ENCODE measurements around the gene DLG2. TPM values are rescaled to one million over a fixed set of nuclear protein-coding genes. Genes with fewer than 3 reads are reported as not detected.

Gene DLG2
- total RNA-seq, 4 donors from 2014 or later, result 6.5 to 14.6 (median 7.2) TPM

- Histone ChIP-seq H3K4me3 (no peak overlapping the region), H3K4me1 (peaks cover 0 to 31% (median 5%) of the 10 kb centered on the region in 4 donors), H3K27me3 (no peaks in the 10 kb centered on the region), H3K9me3 (peaks cover 0 to 6% (median 0%) of the 10 kb centered on the region in 4 donors), H3K36me3 (no peaks in the 10 kb centered on the region), H3K27ac (no peak overlapping the region)
- WGBS, 2 donors, result 65 to 68% methylated on average over 4 of the region's 4 CpGs
- TF ChIP-seq CTCF (IDR thresholded peaks at IDR 0.05), result no peak
- TF ChIP-seq POLR2A (IDR thresholded peaks at IDR 0.05), result no peak
- TF ChIP-seq EP300 (IDR thresholded peaks at IDR 0.05), result no peak
- no peak for DNase-seq (ENCODE audit: low spot score in 2 of 2)
These were observed 703.7 kb downstream of the DLG2 start for GRCh38 chr11:84923489-84923888.

- peak overlapping the region in 1 of 4 donors; percentile 3 for H3K4me3 ChIP-seq
- H3K27ac ChIP-seq, result no peak overlapping the region
- H3K9me3 ChIP-seq, result peaks cover 0 to 6% (median 0%) of the 10 kb centered on the region in 4 donors
- WGBS, 2 donors, result 10 to 11% methylated on average over 13 of the region's 13 CpGs
- peaks cover 0 to 31% (median 5%) of the 10 kb centered on the region in 4 donors for H3K4me1 ChIP-seq
- no peaks in the 10 kb centered on the region for H3K27me3 ChIP-seq
- TF ChIP-seq POLR2A (IDR thresholded peaks at IDR 0.05) (no peak), CTCF (IDR thresholded peaks at IDR 0.05) (no peak), EP300 (IDR thresholded peaks at IDR 0.05) (no peak)
- no peaks in the 10 kb centered on the region for H3K36me3 ChIP-seq
- no peak for DNase-seq (ENCODE audit: low spot score in 2 of 2)
These were observed 704.3 kb downstream of the DLG2 start for GRCh38 chr11:84922836-84923235.

DNA sequence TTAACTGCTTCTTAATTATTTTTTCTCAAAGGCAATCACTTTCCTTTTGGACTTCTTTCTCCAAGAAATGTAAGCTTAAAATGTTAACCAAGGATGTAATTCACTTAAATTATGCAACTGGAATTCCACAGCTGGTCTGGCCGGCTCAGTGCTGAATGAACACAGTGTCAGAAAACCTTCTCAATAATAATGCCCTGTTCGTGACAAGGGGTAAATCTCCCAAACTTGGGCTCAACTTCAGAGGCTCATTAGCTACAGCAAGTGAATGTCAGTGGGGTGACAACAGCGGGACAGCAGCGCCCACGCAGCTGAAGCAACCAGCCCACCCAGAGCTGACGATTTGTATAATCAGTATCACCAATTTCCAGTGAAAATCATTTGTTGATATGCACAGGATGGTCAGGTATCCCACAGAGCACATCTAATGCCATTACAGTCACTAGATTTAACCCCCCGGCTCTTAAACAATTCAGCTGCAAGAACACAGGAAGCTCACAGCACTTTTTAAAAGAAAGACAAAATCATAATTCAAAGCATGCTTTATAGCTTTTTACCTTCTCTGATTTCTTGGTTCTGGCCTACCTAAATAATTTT, 704.8 kb downstream of the DLG2 start:
- Histone ChIP-seq H3K36me3 (no peaks in the 10 kb centered on the region), H3K27me3 (no peaks in the 10 kb centered on the region), H3K9me3 (peaks cover 0 to 6% (median 0%) of the 10 kb centered on the region in 4 donors), H3K4me1 (peaks cover 0 to 31% (median 5%) of the 10 kb centered on the region in 4 donors), H3K27ac (no peak overlapping the region), H3K4me3 (no peak overlapping the region)
- no peak for DNase-seq (ENCODE audit: low spot score in 2 of 2)
- 17 to 28% methylated on average over 7 of the region's 7 CpGs for WGBS, 2 donors
- TF ChIP-seq CTCF (IDR thresholded peaks at IDR 0.05) (no peak), POLR2A (IDR thresholded peaks at IDR 0.05) (no peak), EP300 (IDR thresholded peaks at IDR 0.05) (no peak)

DNA sequence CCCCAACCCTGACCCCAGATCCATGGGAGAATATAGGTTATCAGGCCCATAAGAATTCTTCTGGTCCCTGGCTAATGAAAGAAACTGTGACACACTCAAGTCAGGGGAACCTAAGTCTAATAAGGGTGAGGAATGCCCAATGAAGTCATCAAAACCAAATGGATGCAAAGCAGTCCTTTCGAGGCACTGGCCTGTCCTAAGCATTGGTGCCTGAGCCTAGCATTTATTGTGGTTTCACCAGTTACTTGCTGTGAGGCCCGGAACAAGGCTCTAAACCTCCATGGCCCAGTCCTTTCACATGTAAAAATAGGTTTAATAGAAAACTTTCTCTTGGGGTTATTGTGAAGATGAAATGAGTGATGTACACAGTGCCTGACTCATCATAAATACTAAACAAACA, 712.6 kb downstream of the DLG2 start:
- TF ChIP-seq EP300 (IDR thresholded peaks at IDR 0.05) (no peak), POLR2A (IDR thresholded peaks at IDR 0.05) (no peak), CTCF (IDR thresholded peaks at IDR 0.05) (no peak)
- 71 to 72% methylated on average over 2 of the region's 2 CpGs for WGBS, 2 donors
- H3K4me1 ChIP-seq, result no peaks in the 10 kb centered on the region

DNA sequence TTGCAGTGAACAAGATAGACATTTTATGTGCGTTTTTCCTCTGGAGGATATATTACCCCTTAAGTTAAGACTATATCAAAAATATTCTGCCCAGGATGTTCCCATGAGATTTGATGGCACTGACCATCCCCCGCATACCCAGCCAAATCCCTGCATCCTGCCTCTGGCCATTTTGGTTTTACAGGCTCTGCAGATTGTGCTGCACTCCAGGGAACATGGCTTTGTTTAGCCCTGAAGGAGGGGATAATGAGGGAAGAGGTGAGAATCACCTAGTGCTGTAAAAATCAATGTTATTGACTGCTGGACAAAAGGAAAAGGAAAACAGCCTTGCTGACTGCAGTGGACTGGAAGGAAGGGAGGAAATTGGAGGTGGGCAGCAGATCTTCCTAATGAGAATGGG, 717.4 kb downstream of the DLG2 start:
- Histone ChIP-seq H3K36me3 (no peaks in the 10 kb centered on the region), H3K27ac (no peak overlapping the region), H3K27me3 (no peaks in the 10 kb centered on the region), H3K4me3 (no peak overlapping the region), H3K9me3 (no peaks in the 10 kb centered on the region), H3K4me1 (no peaks in the 10 kb centered on the region)
- TF ChIP-seq CTCF (IDR thresholded peaks at IDR 0.05) (no peak), POLR2A (IDR thresholded peaks at IDR 0.05) (no peak), EP300 (IDR thresholded peaks at IDR 0.05) (no peak)
- no peak for DNase-seq (ENCODE audit: low spot score in 2 of 2)
- WGBS, 2 donors, result 62 to 69% methylated on average over 2 of the region's 2 CpGs

More for the DNA sequence above, 712.6 kb downstream of the DLG2 start:
- Histone ChIP-seq H3K27me3 (no peaks in the 10 kb centered on the region), H3K27ac (no peak overlapping the region), H3K4me3 (no peak overlapping the region), H3K36me3 (no peaks in the 10 kb centered on the region), H3K9me3 (no peaks in the 10 kb centered on the region)
- no peak for DNase-seq (ENCODE audit: low spot score in 2 of 2)

All from tibial nerve (tissue), 4 donors.